Mammary epithelial cell (primary cell): ENCODE results near the gene SF3B6.

ENCODE experiments used
- EZH2 ChIP-seq: IDR thresholded peaks from 2 replicates; pipeline ENCODE4 v1.6.1; 2012; ENCODE audit warnings: low read length, inconsistent platforms, borderline replicate concordance
- TF ChIP-seq, protein P1 (sequence below), 2 donors: IDR thresholded peaks in 1 of 2; conservative IDR thresholded peaks in 1 of 2; 2 replicates each; pipeline ENCODE4 v1.5.1; 2011 to 2012; ENCODE audit warnings: inconsistent platforms in 2 of 2, low read length in 2 of 2, mild to moderate bottlenecking in 2 of 2, control low read depth in 1 of 2, low read depth in 1 of 2; ENCODE audit not compliant: insufficient read depth in 1 of 2; ENCODE audit errors: extremely low read depth in 1 of 2

DNA sequence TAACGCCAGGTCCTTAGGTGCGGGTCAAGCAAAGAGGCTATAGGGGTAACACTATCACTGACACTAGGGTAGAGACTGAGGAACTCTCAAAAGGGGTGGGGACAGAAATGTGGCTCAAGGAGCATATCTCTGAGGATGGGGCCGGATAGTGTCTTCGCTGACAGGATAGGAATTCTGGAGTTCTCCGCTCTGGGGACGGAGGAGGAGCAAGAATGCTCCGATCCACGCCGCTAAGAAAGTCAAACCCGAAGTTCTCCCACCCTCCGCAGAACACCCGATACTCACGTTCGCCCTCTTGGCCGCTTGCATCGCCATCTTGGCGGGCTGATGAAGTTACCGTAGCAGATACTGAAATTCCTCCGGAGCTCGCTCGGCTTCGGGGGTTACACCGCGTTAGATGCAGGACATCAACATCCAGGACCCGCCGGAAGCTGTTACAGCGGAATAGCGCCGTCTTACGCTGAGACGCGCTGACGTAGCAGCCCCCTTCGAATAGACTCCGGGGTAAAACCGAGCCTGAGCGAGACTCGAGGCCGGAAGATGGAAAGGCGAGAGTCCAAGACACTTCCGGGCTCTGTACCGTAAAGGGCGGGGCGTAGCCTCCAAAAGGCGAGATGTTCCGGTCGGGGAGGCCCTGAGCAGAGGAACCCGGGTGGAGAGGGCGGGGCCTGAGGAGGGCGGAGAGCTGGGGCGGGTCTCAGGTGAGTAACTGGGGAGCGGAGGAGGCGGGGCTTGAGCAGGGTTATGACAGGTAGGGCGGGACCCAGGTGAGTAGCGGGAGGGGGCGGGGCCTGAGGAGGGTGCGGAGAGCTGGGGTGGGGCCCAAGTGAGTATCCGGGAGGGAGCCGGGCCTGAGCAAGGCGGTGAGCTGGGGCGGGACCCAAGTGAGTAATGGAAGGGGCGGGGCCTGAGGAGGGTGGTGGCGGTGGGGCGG is at the start of gene SF3B6:
- TF ChIP-seq, protein P1, sequence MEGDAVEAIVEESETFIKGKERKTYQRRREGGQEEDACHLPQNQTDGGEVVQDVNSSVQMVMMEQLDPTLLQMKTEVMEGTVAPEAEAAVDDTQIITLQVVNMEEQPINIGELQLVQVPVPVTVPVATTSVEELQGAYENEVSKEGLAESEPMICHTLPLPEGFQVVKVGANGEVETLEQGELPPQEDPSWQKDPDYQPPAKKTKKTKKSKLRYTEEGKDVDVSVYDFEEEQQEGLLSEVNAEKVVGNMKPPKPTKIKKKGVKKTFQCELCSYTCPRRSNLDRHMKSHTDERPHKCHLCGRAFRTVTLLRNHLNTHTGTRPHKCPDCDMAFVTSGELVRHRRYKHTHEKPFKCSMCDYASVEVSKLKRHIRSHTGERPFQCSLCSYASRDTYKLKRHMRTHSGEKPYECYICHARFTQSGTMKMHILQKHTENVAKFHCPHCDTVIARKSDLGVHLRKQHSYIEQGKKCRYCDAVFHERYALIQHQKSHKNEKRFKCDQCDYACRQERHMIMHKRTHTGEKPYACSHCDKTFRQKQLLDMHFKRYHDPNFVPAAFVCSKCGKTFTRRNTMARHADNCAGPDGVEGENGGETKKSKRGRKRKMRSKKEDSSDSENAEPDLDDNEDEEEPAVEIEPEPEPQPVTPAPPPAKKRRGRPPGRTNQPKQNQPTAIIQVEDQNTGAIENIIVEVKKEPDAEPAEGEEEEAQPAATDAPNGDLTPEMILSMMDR (conservative IDR thresholded peaks at IDR 0.05 in 1 of 2, IDR thresholded peaks at IDR 0.05 in 1 of 2; ENCODE audit: extremely low read depth in 1 of 2, insufficient read depth in 1 of 2, low read depth in 1 of 2, low read length in 2 of 2), result no peak
- no peak for TF ChIP-seq EZH2
